ENCODE measurements around the gene PROM2.

DNA sequence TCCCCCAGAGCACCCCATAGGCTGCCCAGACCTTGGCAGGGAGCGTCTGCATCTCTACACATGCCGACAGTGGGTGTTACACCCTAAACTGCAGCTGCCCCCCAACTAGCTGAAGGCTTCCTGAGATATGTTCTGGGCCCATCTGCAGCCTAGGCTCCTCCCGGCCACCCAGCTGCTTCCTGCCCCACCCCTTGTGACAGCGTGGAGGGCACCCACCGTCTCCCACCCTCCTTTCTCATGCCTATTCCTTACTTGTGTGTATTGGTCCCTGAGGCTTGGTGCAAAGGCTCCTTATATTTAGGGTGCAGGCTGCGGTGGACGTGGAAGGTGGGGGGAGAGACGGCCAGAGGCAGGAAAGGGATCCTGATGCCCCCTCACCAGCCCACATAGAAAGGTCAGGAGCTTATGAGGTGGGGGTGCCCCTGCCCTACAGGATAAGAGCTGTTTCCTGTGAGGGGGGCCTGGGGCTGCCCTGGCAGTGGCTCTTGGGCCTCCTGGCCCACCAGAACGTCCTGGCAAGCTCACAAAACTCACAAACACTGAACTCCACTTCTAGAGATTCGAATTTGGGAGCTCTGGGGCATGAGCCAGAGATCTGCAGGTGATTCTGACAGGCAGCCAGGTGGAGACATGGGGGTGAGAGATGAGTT, 7.3 kb upstream of the PROM2 start:
- TF ChIP-seq, protein P1, sequence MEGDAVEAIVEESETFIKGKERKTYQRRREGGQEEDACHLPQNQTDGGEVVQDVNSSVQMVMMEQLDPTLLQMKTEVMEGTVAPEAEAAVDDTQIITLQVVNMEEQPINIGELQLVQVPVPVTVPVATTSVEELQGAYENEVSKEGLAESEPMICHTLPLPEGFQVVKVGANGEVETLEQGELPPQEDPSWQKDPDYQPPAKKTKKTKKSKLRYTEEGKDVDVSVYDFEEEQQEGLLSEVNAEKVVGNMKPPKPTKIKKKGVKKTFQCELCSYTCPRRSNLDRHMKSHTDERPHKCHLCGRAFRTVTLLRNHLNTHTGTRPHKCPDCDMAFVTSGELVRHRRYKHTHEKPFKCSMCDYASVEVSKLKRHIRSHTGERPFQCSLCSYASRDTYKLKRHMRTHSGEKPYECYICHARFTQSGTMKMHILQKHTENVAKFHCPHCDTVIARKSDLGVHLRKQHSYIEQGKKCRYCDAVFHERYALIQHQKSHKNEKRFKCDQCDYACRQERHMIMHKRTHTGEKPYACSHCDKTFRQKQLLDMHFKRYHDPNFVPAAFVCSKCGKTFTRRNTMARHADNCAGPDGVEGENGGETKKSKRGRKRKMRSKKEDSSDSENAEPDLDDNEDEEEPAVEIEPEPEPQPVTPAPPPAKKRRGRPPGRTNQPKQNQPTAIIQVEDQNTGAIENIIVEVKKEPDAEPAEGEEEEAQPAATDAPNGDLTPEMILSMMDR (optimal IDR thresholded peaks at IDR 0.05 in 1 of 3, IDR thresholded peaks at IDR 0.05 in 1 of 3, conservative IDR thresholded peaks at IDR 0.05 in 1 of 3; ENCODE audit: extremely low read depth in 1 of 3, insufficient read depth in 2 of 3, low read length in 3 of 3): no peak
- TF ChIP-seq EZH2 (IDR thresholded peaks at IDR 0.05; ENCODE audit: low read length): no peak

Data from keratinocyte (primary cell).